NCI-H460 (cell line): ENCODE data around the gene FZD4. TPM values are rescaled to one million over a fixed set of nuclear protein-coding genes. Genes with fewer than 3 reads are reported as not detected.
A peak's percentile ranks its signal among the peaks of the same experiment; 100 is the strongest.
"Not testable (repeated sequence)": the region's sequence is repeated elsewhere in the genome, so short reads cannot be mapped to it uniquely, and the experiment has no call there.

Experiments
- DNase-seq: peaks from one replicate; pipeline ENCODE4 v3.0.0-alpha.2; 2016; ENCODE audit warnings: low read depth; ENCODE audit errors: extremely low read depth
- total RNA-seq: library from RNA; depleted of rRNA; stranded (reverse); fragments of >200 nt; shearing (Covaris generic); gene quantifications from 2 replicates; pipeline ENCODE4 v1.2.3, GENCODE V29; 2014; rRNA removed

The FZD4 gene
- total RNA-seq, 1 experiment from 2014 or later = 27.3 TPM

GRCh38 chr11:86916330-86916729 lies 38.9 kb downstream of the FZD4 start:
- DNase-seq = peak; percentile 36

DNA sequence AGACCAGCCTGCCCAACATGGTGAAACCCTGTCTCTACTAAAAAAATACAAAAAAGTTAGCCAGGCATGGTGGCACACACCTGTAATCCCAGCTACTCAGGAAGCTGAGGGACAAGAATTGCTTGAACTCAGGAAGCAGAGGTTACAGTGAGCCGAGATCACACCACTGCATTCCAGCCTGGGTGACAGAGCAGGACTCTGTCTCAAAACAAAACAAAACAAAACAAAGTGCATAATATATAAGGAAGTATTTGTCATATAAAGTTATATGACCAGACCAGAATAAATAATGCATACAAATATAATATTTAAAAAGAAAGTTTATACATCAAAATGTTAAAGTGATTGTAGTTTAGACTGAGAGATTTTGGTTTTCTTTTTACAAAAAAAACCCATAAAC lies 39.3 kb downstream of the FZD4 start:
- DNase-seq = not testable (repeated sequence)

GRCh38 chr11:86914865-86915519 lies 40.2 kb downstream of the FZD4 start:
- DNase-seq = no peak

DNA sequence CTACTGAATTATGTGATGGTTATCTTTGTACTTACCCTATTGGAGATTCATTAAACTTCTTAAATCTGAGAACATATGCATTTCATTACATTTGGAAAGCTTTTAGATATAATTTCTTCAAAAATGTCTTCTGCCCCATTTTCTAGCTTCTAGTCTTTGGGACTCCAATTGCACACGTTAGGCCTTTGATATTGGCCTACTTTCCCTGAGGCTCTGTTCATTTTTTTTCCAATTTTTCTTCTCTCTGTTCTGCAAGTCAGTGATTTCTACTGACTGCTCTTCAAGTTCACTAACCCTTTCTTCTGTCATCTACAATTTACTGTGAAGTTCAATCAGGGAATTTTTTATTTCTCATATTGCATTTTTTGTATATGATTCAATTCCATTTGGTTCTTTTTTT lies 43.0 kb downstream of the FZD4 start:
- no peak for DNase-seq

- DNase-seq = no peak
These were observed 44.6 kb downstream of the FZD4 start for GRCh38 chr11:86910592-86910991.

DNA sequence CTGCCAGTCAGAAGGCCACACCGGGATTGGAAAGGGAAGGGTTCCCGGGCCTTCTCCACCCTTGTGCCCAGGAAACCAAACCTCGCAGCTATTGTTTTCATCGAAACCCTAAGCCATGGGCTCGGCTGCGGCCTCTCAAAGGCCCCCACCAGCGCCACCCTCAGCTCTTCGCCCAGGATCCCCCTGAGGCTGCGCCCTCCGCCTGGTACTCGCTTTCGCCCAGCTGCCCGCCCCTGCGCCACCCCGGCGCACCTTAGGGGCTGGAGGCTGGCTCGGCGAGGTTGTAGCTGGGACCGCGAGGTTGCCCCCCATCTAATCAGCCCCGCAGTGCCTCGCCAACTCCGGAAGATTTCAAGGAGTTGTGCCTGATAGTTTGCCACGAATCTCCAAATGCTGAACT lies 49.0 kb downstream of the FZD4 start:
- DNase-seq = no peak

DNA sequence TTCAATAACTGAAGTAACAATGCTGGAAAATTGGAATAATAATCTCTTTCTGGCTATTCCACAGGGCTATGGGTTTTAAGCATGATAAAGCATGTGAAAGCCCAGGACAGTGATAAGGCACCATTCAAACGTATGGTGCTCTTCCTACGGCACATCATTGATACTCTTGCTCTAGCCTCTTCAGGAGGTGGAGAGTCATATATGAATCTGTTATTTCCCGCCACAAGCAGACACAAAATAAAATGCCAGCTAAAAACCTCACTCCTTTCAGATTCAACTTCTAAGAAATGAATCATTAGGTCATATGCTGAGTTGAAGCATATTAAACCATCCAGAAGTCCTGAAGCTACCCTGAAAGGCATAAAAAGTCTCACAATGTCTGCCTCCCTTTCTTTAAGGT lies 49.9 kb downstream of the FZD4 start:
- DNase-seq = no peak

GRCh38 chr11:86904001-86904400 lies 51.2 kb downstream of the FZD4 start:
- no peak for DNase-seq

GRCh38 chr11:86902345-86902744 lies 52.9 kb downstream of the FZD4 start:
- no peak for DNase-seq

GRCh38 chr11:86901599-86901998 lies 53.6 kb downstream of the FZD4 start:
- DNase-seq = no peak

DNA sequence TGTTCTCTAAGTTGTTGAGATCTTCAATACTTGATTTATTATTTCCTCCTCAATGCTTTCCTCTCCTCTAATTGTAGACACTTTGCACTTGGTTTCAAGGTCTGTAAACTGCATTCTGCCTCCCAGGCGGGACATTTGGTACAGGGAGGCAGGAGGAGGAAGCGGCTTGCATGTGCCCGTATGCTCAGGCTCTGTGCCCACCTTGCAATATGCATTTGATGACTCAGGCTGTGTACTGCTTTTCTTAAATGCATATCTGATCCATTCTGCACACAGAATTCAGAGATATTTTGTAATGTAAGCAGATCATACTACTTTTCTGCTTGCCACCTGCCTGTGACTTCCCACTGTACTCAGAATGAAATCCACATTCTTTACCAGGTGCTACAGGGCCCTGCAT lies 55.0 kb downstream of the FZD4 start:
- no peak for DNase-seq

DNA sequence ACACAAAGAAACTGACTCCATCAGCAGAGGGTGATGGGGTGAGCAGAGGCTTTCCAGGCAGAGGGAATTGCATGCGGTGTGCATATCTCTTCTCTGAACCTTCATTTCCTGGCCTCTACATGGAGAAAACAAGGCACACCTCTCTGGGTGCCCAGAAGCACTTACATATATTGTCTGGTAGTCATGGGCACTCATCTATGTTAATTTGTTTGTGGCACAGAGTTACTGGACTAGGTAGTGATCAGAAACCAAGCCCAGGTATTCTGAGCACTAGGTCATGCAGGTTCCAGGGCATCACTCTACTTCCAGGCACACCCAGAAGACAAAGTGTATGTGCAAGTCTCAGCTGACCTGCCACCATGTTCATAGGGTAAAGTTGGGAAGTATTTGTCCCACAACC lies 56.5 kb downstream of the FZD4 start:
- DNase-seq = no peak

DNA sequence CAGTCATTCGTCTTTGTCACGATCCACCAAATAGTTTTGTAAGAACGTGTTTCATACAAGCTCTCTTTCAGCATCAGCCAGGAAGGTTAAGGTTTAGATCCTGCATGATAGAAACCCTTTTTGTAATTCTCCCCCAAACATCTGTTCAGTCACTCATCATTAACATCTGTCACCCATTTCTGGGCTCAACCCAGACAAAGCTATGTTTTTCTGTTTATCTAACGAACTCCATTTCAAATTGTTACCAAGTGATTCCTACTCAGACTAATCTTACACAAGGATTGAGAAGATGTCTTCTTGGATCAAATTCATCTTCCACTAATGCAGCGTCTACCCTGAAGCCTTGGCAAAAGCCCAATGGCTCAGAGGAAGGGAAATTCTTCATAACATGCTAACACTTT lies 58.8 kb downstream of the FZD4 start:
- DNase-seq = no peak

Other genes starting within 250 kb of the FZD4 start
- 180 and 185 TPM in 2 replicates for gene PRSS23, start 154.9 kb downstream of the FZD4 start, total RNA-seq
- gene TMEM135, start 82.5 kb upstream of the FZD4 start, total RNA-seq = 18.5 and 20.8 TPM in 2 replicates